ENCODE data around the gene FBF1. TPM values are rescaled to one million over a fixed set of nuclear protein-coding genes. Genes with fewer than 3 reads are reported as not detected.
A peak's percentile ranks its signal among the peaks of the same experiment; 100 is the strongest.

The FBF1 gene
- total and polyA plus RNA-seq, 8 donors = 7.3 to 13.1 (median 9.0) TPM

GRCh38 chr17:75945211-75945610 lies 4.4 kb upstream of the FBF1 start:
- no peak for ATAC-seq
- Histone ChIP-seq H3K9me3 (no peaks in the 10 kb centered on the region), H3K27ac (no peak overlapping the region), H3K4me1 (peaks cover 0 to 13% of the 10 kb centered on the region in 2 donors), H3K27me3 (no peaks in the 10 kb centered on the region), H3K4me3 (no peak overlapping the region), H3K36me3 (peaks cover 0 to 68% of the 10 kb centered on the region in 2 donors)
- TF ChIP-seq CTCF (IDR thresholded peaks at IDR 0.05) = no peak
- intact Hi-C loops (cut with DNase I) = no loop called here
- DNase-seq = no peak

- intact Hi-C loops (cut with DNase I) = no loop called here
- Histone ChIP-seq H3K27ac (no peak overlapping the region), H3K27me3 (no peaks in the 10 kb centered on the region), H3K4me1 (peaks cover 0 to 15% of the 10 kb centered on the region in 2 donors), H3K4me3 (no peak overlapping the region), H3K36me3 (peaks cover 0 to 51% of the 10 kb centered on the region in 2 donors), H3K9me3 (no peaks in the 10 kb centered on the region)
- DNase-seq (no peak), ATAC-seq (no peak)
- TF ChIP-seq CTCF (IDR thresholded peaks at IDR 0.05) = no peak
These were observed 2.6 kb upstream of the FBF1 start for GRCh38 chr17:75943491-75943890.

GRCh38 chr17:75942473-75942872 lies 1.6 kb upstream of the FBF1 start:
- TF ChIP-seq CTCF (IDR thresholded peaks at IDR 0.05) = no peak

GRCh38 chr17:75941442-75941819 lies 589 bp upstream of the FBF1 start:
- intact Hi-C loops (cut with DNase I) = no loop called here
- TF ChIP-seq CTCF (IDR thresholded peaks at IDR 0.05) = no peak
- Histone ChIP-seq H3K4me3 (peak overlapping the region; percentile 65 to 72), H3K36me3 (peaks cover 0 to 30% of the 10 kb centered on the region in 2 donors), H3K9me3 (no peaks in the 10 kb centered on the region), H3K4me1 (peaks cover 0 to 15% of the 10 kb centered on the region in 2 donors), H3K27ac (peak overlapping the region in 1 of 2 donors; percentile 77), H3K27me3 (no peaks in the 10 kb centered on the region)
- ATAC-seq (no peak), DNase-seq (no peak)

More at GRCh38 chr17:75942473-75942872, 1.6 kb upstream of the FBF1 start:
- Histone ChIP-seq H3K27ac (no peak overlapping the region), H3K4me1 (peaks cover 0 to 15% of the 10 kb centered on the region in 2 donors), H3K36me3 (peaks cover 0 to 41% of the 10 kb centered on the region in 2 donors), H3K27me3 (no peaks in the 10 kb centered on the region), H3K9me3 (no peaks in the 10 kb centered on the region), H3K4me3 (no peak overlapping the region)
- DNase-seq (no peak), ATAC-seq (no peak)
- intact Hi-C loops (cut with DNase I) = no loop called here

GRCh38 chr17:75937652-75938051 lies 3.2 kb downstream of the FBF1 start:
- no peaks in the 10 kb centered on the region for H3K27me3 ChIP-seq
- H3K36me3 ChIP-seq = no peaks in the 10 kb centered on the region
- ATAC-seq (no peak), DNase-seq (peak in 1 of 4 donors; percentile 38)
- no peak overlapping the region for H3K27ac ChIP-seq
- H3K4me1 ChIP-seq = peaks cover 0 to 15% of the 10 kb centered on the region in 2 donors
- intact Hi-C loops (cut with DNase I) = no loop called here
- H3K4me3 ChIP-seq = no peak overlapping the region
- H3K9me3 ChIP-seq = no peaks in the 10 kb centered on the region
- no peak for TF ChIP-seq CTCF (IDR thresholded peaks at IDR 0.05)
